ENCODE data around the gene SUGP1.

The SUGP1 gene

GRCh38 chr19:19338082-19338481 is 17.8 kb upstream of the SUGP1 start:
- DNase-seq, result no peak

- no peak for DNase-seq
These were observed 16.8 kb upstream of the SUGP1 start for GRCh38 chr19:19337120-19337519.

- no peak for DNase-seq
These were observed 16.3 kb upstream of the SUGP1 start for GRCh38 chr19:19336597-19336996.

GRCh38 chr19:19335408-19336158 is 15.3 kb upstream of the SUGP1 start:
- DNase-seq, result no peak

- DNase-seq, result no peak
These were observed 14.7 kb upstream of the SUGP1 start for GRCh38 chr19:19334989-19335344.

GRCh38 chr19:19334063-19334988 is 14.0 kb upstream of the SUGP1 start:
- DNase-seq, result no peak

GRCh38 chr19:19329126-19329525 is 8.8 kb upstream of the SUGP1 start:
- DNase-seq, result peak in 1 of 5 experiments; percentile 36

GRCh38 chr19:19327672-19328071 is 7.4 kb upstream of the SUGP1 start:
- DNase-seq, result no peak

- no peak for DNase-seq
These were observed 3.9 kb upstream of the SUGP1 start for GRCh38 chr19:19324059-19324770.

GRCh38 chr19:19321141-19321577 is 850 bp upstream of the SUGP1 start:
- DNase-seq, result peak in 1 of 5 experiments; percentile 23

- DNase-seq, result peak in 1 of 5 experiments; percentile 41
These were observed 463 bp downstream of the SUGP1 start for GRCh38 chr19:19319732-19320360.

- DNase-seq, result no peak
These were observed 4.2 kb downstream of the SUGP1 start for GRCh38 chr19:19316082-19316481.

- DNase-seq, result no peak
These were observed 4.9 kb downstream of the SUGP1 start for GRCh38 chr19:19315444-19315843.

GRCh38 chr19:19308373-19308772 is 11.9 kb downstream of the SUGP1 start:
- DNase-seq, result no peak

GRCh38 chr19:19306191-19306590 is 14.1 kb downstream of the SUGP1 start:
- DNase-seq, result no peak

GRCh38 chr19:19305696-19306095 is 14.6 kb downstream of the SUGP1 start:
- DNase-seq, result no peak

GRCh38 chr19:19305066-19305465 is 15.2 kb downstream of the SUGP1 start:
- no peak for DNase-seq

GRCh38 chr19:19304186-19304965 is 15.9 kb downstream of the SUGP1 start:
- DNase-seq, result no peak

- DNase-seq, result no peak
These were observed 16.9 kb downstream of the SUGP1 start for GRCh38 chr19:19303411-19303810.

GRCh38 chr19:19300613-19301012 is 19.7 kb downstream of the SUGP1 start:
- no peak for DNase-seq

- DNase-seq, result no peak
These were observed 22.6 kb downstream of the SUGP1 start for GRCh38 chr19:19297759-19298158.
